GM06990 (cell line): ENCODE measurements around the gene GART.
"Not testable (repeated sequence)": the region's sequence is repeated elsewhere in the genome, so short reads cannot be mapped to it uniquely, and the experiment has no call there.

Experiments
- DNase-seq: peaks from one replicate; pipeline ENCODE4 v3.0.0-alpha.2; 2011; ENCODE audit not compliant: insufficient read length; ENCODE audit errors: extremely low read depth
- H3K27me3 ChIP-seq: replicated peaks from 2 replicates; pipeline ENCODE4 v1.6.0; 2011; ENCODE audit warnings: low read length; ENCODE audit not compliant: control insufficient read depth, insufficient read depth
- H3K36me3 ChIP-seq: 2 replicates; pipeline ENCODE4 v1.5.1; 2011; ENCODE audit warnings: low read length; ENCODE audit not compliant: control insufficient read depth, insufficient read depth
- H3K4me3 ChIP-seq: replicated peaks from 2 replicates; pipeline ENCODE4 v1.5.1; 2011; ENCODE audit warnings: low read depth, mild to moderate bottlenecking, control low read depth, low read length
- TF ChIP-seq, protein P1 (sequence below): IDR thresholded peaks from 2 replicates; pipeline ENCODE4 v1.5.1; 2011; ENCODE audit warnings: low read length, control low read depth, mild to moderate bottlenecking, inconsistent platforms; ENCODE audit not compliant: insufficient read depth, poor library complexity, severe bottlenecking

GART gene

DNA sequence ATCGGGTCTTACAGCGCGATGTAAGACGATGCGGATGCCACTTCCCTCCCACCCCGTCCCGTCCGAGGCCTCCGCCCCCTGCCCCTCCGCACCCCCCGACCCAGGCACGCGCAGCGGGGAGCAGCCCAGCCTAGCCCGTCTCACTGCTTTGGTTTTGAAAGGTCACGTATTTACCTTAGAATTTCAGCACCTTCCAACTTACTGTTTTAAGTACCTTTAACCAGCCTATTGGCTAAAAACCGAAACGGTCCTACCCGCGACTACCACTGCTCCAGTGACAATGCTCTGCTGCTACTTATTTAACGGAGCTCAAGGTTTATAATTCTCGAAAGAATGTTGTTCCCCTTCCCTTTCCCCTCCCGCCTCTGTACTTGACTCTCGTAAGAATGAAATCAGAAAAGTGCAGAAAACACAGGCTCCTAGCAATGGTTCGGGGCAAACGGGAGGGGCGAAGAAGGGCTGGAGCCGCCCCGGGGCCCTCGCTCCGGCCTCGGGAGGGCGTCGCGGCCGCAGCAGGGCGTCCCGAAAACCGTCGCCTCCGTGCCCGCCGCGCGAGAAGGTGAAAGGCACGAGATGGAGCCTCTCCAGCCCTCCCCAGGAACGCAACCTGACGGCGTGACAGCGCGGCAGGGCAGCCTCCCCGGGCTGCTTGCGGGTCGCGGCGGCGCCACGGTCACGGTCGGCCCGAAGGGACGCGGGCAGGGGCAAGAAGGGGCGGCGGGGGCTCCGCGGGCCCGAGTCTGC lies 62.8 kb downstream of the GART start:
- peak; percentile 46 for DNase-seq
- H3K27me3 ChIP-seq: no peaks in the 10 kb centered on the region
- peak overlapping the region; percentile 81 for H3K4me3 ChIP-seq
- H3K36me3 ChIP-seq: no peaks in the 10 kb centered on the region
- TF ChIP-seq, protein P1, sequence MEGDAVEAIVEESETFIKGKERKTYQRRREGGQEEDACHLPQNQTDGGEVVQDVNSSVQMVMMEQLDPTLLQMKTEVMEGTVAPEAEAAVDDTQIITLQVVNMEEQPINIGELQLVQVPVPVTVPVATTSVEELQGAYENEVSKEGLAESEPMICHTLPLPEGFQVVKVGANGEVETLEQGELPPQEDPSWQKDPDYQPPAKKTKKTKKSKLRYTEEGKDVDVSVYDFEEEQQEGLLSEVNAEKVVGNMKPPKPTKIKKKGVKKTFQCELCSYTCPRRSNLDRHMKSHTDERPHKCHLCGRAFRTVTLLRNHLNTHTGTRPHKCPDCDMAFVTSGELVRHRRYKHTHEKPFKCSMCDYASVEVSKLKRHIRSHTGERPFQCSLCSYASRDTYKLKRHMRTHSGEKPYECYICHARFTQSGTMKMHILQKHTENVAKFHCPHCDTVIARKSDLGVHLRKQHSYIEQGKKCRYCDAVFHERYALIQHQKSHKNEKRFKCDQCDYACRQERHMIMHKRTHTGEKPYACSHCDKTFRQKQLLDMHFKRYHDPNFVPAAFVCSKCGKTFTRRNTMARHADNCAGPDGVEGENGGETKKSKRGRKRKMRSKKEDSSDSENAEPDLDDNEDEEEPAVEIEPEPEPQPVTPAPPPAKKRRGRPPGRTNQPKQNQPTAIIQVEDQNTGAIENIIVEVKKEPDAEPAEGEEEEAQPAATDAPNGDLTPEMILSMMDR: peak; percentile 21

DNA sequence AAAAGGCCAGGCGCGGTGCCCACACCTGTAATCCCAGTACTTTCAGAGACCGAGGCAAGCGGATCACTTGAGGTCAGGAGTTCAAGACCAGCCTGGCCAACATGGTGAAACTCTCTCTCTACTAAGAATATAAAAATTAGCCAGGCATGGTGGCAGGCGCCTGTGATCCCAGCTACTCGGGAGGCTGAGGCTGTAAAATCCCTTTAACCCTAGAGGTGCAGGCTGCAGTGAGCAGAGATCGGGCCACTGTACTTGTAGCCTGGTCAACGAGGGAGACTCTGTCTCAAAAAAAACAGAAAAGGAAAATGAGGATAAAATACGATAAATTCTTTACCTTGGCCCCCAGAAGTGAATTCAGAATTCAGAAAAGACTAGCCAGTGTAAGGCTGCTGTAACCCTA lies 63.7 kb downstream of the GART start:
- Histone ChIP-seq H3K27me3 (no peaks in the 10 kb centered on the region), H3K4me3 (peak overlapping the region; percentile 81), H3K36me3 (no peaks in the 10 kb centered on the region)
- TF ChIP-seq, protein P1: no peak
- no peak for DNase-seq

DNA sequence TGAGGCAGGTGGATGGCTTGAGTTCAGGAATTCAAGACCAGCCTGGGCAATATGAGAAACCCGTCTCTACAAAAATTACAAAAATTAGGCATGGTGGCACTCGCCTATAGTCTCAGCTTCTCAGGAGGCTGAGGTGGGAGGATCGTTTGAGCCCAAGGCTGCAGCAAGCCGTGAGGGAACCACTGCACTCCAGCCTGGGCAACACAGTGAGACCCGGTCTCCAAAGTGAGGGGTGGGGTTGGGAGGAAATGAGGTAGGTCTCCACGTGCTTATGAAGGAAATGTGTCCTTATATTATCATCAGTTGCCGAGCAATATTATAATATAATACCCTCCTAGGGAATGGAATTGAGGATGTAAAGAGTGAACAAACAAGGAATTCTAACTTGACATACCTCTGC lies 64.9 kb downstream of the GART start:
- H3K36me3 ChIP-seq: no peaks in the 10 kb centered on the region
- H3K4me3 ChIP-seq: no peak overlapping the region
- no peak for DNase-seq
- no peaks in the 10 kb centered on the region for H3K27me3 ChIP-seq
- TF ChIP-seq, protein P1: no peak

DNA sequence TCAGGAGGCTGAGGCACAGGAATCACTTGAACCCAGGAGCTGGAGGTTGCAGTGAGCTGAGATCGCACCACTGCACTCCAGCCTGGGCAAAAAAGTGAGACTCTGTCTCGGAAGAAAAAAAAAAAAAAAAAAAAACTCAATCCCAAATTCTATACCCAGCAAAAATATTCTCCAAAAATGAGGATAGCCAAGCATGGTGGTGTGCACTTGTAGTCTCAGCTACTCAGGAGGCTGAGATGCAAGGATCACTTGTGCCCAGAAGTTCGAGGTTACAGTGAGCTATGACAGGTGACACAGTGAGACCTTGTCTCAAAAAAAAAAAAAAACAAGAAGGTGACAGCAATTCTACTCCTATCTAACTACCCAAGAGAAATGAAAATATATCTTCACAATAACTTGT lies 68.6 kb downstream of the GART start:
- DNase-seq: no peak
- Histone ChIP-seq H3K27me3 (no peaks in the 10 kb centered on the region), H3K36me3 (no peaks in the 10 kb centered on the region), H3K4me3 (no peak overlapping the region)
- TF ChIP-seq, protein P1: no peak

DNA sequence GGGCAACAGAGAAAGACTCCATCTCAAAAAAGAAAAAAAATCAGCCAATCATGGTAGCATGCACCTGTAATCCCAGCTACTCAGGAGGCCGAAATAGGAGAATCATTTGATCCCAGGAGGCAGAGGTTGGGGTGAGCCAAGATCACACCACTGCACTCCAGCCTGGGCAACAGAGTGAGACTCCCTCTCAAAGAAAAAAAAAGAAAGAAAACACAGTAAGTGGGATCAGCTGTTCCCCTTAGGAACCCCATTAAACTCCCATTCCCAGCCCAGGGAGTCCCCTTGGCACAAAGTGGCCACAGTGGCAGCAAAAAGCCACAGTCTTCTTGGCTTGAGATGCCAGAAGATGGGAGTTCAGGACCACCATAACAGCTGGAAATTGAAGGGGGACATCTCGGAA lies 71.2 kb downstream of the GART start:
- Histone ChIP-seq H3K27me3 (no peaks in the 10 kb centered on the region), H3K4me3 (no peak overlapping the region), H3K36me3 (no peaks in the 10 kb centered on the region)
- DNase-seq: no peak
- TF ChIP-seq, protein P1: no peak

DNA sequence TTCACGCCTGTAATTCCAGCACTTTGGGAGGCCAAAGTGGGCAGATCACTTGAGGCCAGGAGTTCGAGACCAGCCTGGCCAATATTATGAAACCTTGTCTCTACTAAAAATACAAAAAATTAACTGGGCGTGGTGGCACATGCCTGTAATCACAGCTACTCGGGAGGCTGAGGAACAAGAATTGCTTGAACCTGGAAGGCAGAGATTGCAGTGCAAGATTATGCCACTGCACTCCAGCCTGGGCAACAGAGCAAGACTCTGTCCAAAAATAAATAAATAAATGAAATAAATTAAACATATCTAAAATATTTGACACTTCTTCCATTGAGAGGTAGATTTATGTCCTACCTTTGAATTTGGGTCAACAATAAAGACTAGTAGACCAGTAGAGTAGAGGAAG lies 72.7 kb downstream of the GART start:
- not testable (repeated sequence) for H3K27me3 ChIP-seq, DNase-seq, H3K4me3 ChIP-seq, H3K36me3 ChIP-seq
